HEK293 (cell line): ENCODE results near the gene CLASP1.
"Not testable (repeated sequence)": the region's sequence is repeated elsewhere in the genome, so short reads cannot be mapped to it uniquely, and the experiment has no call there.

Source experiments
- CTCF ChIP-seq: fragments of 450-650 bp; formaldehyde crosslinking; IDR thresholded peaks from 2 replicates; pipeline ENCODE4 v1.5.1; 2016; ENCODE audit warnings: missing biosample characterization, missing genetic modification characterization
- HOXA7 ChIP-seq: sonication (generic); formaldehyde crosslinking; IDR thresholded peaks from 2 replicates; pipeline ENCODE4 v1.8.1; 2022; ENCODE audit warnings: missing genetic modification reagents, borderline replicate concordance
- ZBTB49 ChIP-seq: fragments of 450-650 bp; formaldehyde crosslinking; IDR thresholded peaks from 2 replicates; pipeline ENCODE4 v1.5.1; 2016; ENCODE audit warnings: missing biosample characterization, missing genetic modification characterization, low read depth
- ZFP69B ChIP-seq: fragments of 450-650 bp; formaldehyde crosslinking; IDR thresholded peaks from 2 replicates; pipeline ENCODE4 v1.5.1; 2016; ENCODE audit warnings: missing biosample characterization, missing genetic modification characterization
- ZNF521 ChIP-seq: fragments of 450-650 bp; formaldehyde crosslinking; IDR thresholded peaks from 2 replicates; pipeline ENCODE4 v1.5.1; 2017; ENCODE audit warnings: missing biosample characterization, mild to moderate bottlenecking, missing genetic modification characterization

- TF ChIP-seq HOXA7 (CRISPR knock-in tag); CTCF; ZFP69B (tag by site-specific recombination); ZNF521 (tag by site-specific recombination); ZBTB49 (tag by site-specific recombination): not testable (repeated sequence)
Measured at GRCh38 chr2:121671621-121672020, 22.4 kb upstream of the CLASP1 start.
